ENCODE results near the gene PROB1. TPM values are rescaled to one million over a fixed set of nuclear protein-coding genes. Genes with fewer than 3 reads are reported as not detected.
"Not testable (repeated sequence)": the region's sequence is repeated elsewhere in the genome, so short reads cannot be mapped to it uniquely, and the experiment has no call there.

The PROB1 gene
- total and polyA plus RNA-seq, 12 donors = 3.1 to 24.4 (median 8.8) TPM

GRCh38 chr5:139388198-139388821 lies 6.6 kb downstream of the PROB1 start:
- WGBS, 4 donors = 0 to 19% (median 10%) methylated on average over 1 to 8 of the region's 8 CpGs
- Histone ChIP-seq H3K4me1 (replicated peaks in 1 of 2) (peaks cover 10 to 16% of the 10 kb centered on the region in 2 donors), H3K27ac (no peak overlapping the region), H3K4me3 (no peak overlapping the region), H3K36me3 (replicated peaks in 1 of 2) (no peaks in the 10 kb centered on the region), H3K27me3 (no peaks in the 10 kb centered on the region), H3K9me3 (replicated peaks in 1 of 3) (no peaks in the 10 kb centered on the region)
- intact Hi-C loops (cut with DNase I) = no loop called here
- TF ChIP-seq CTCF (IDR thresholded peaks at IDR 0.05) (no peak), POLR2A (IDR thresholded peaks at IDR 0.05) (no peak)
- DNase-seq = peak; percentile 49 to 80 (median 69)

GRCh38 chr5:139387611-139388197 lies 7.2 kb downstream of the PROB1 start:
- WGBS, 4 donors = 51 to 70% (median 57%) methylated on average over 8 to 10 of the region's 10 CpGs
- H3K9me3 ChIP-seq (replicated peaks in 1 of 3) = no peaks in the 10 kb centered on the region
- peaks cover 4 to 10% of the 10 kb centered on the region in 2 donors for H3K4me1 ChIP-seq (replicated peaks in 1 of 2)
- no peak for DNase-seq
- H3K27me3 ChIP-seq = no peaks in the 10 kb centered on the region
- TF ChIP-seq POLR2A (IDR thresholded peaks at IDR 0.05) = no peak
- TF ChIP-seq CTCF (IDR thresholded peaks at IDR 0.05) = no peak
- H3K4me3 ChIP-seq = no peak overlapping the region
- intact Hi-C loops (cut with DNase I) = no loop called here
- no peaks in the 10 kb centered on the region for H3K36me3 ChIP-seq (replicated peaks in 1 of 2)
- H3K27ac ChIP-seq = no peak overlapping the region

- H3K9me3 ChIP-seq (replicated peaks in 1 of 3); H3K4me1 ChIP-seq (replicated peaks in 1 of 2); H3K36me3 ChIP-seq (replicated peaks in 1 of 2); H3K27ac ChIP-seq; H3K4me3 ChIP-seq; intact Hi-C loops (cut with DNase I); H3K27me3 ChIP-seq: not testable (repeated sequence)
- 93 to 96% (median 95%) methylated on average over 9 to 10 of the region's 10 CpGs for WGBS, 4 donors
- DNase-seq = peak in 1 of 7 donors; percentile 3
These were observed 7.9 kb downstream of the PROB1 start for GRCh38 chr5:139386956-139387355.

GRCh38 chr5:139386050-139386438 lies 8.9 kb downstream of the PROB1 start:
- no peak overlapping the region for H3K4me3 ChIP-seq
- DNase-seq = no peak
- H3K27ac ChIP-seq = no peak overlapping the region
- intact Hi-C loops (cut with DNase I) = no loop called here
- no peaks in the 10 kb centered on the region for H3K36me3 ChIP-seq (replicated peaks in 1 of 2)
- TF ChIP-seq POLR2A (IDR thresholded peaks at IDR 0.05) (no peak), CTCF (IDR thresholded peaks at IDR 0.05) (no peak)
- no peaks in the 10 kb centered on the region for H3K9me3 ChIP-seq (replicated peaks in 1 of 3)
- 87 to 93% (median 90%) methylated on average over 5 of the region's 5 CpGs for whole genome bisulfite sequencing, 4 donors
- H3K27me3 ChIP-seq = no peaks in the 10 kb centered on the region
- H3K4me1 ChIP-seq (replicated peaks in 1 of 2) = peaks cover 0 to 5% of the 10 kb centered on the region in 2 donors
